ENCODE data around the gene FBLN2. TPM values are rescaled to one million over a fixed set of nuclear protein-coding genes. Genes with fewer than 3 reads are reported as not detected.
"Not testable (repeated sequence)": the region's sequence is repeated elsewhere in the genome, so short reads cannot be mapped to it uniquely, and the experiment has no call there.

FBLN2 gene
- total and polyA plus RNA-seq, 2 donors: 12.2 to 15.3 TPM

DNA sequence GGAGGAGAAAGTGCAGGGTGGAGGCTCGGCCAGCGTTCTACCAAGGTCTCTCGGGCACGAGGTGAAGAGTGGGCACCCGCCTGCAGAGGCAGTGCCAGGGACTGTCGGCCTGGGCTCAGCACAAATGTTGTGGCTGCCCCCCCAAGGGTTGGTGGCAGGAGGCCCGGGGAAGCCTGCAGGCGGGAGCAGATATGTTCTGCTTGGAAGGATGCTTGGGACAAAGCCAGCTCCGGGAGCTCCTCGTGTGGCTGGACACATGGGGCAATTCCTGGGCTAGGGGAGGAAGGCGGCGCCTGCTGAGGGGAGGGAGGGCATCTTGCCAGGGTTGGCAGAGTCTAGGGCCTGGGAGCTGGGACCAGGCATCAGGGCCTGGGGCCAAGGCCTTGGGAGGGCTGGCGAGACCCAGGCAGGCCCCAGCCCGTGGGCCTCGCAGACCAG, 30.4 kb upstream of the FBLN2 start:
- Histone ChIP-seq H3K27me3 (ENCODE audit: control insufficient read depth in 2 of 2, insufficient read depth in 1 of 2, low read length in 1 of 2) (no peaks in the 10 kb centered on the region), H3K27ac (ENCODE audit: low read depth in 1 of 2, low read length in 1 of 2) (no peak overlapping the region), H3K4me1 (ENCODE audit: control insufficient read depth in 2 of 2, insufficient read depth in 2 of 2, low read length in 2 of 2) (no peaks in the 10 kb centered on the region), H3K4me3 (ENCODE audit: low read length in 2 of 2) (no peak overlapping the region), H3K9me3 (ENCODE audit: control insufficient read depth in 2 of 2, insufficient read depth in 1 of 2, low read length in 1 of 2) (peaks cover 0 to 14% of the 10 kb centered on the region in 2 donors), H3K36me3 (ENCODE audit: control insufficient read depth in 2 of 2, insufficient read depth in 2 of 2, low read length in 1 of 2) (no peaks in the 10 kb centered on the region)
- no peak for DNase-seq (ENCODE audit: low read depth in 6 of 9, low spot score in 9 of 9)
- WGBS: 93% methylated on average over 15 of the region's 15 CpGs

DNA sequence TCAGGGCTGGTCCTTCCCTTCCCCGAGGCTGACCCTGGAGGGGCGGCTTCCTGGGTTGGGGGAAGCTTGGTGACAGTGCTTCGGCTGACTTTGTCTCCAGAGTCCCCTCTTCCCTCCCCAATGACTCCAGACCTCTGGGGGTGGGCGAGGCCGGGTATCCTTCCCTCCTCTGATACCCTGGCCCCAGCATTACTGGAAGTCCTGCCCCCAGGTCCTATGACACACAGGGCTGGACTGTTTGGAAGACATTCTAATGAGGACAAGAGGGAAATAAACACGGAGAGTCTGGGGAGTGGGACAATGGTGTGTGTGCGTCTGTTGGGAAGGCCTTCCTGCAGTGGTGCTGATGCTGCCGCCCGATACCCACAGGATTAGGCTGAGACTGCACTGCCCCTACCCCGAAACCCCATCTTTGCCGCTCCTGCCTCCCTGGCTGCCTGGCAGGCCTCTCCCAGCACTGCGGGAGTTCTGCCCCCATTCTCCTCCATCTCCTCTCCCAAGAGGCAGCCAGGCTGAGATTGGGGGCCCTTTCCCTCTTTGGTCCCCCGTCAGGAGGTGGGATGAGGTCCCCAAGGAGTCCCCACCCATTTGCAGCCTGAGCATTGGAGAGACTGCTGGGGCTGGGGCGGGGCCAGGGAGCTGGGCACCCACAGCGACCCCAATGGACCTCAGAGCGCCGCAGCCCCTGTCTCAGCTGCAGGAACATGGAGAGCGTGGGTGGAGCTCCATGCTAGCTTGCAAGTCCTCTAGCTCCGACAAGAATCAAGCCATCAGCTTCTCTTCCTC, 29.7 kb upstream of the FBLN2 start:
- WGBS: 96% methylated on average over 19 of the region's 19 CpGs
- no peak overlapping the region for H3K27ac ChIP-seq (ENCODE audit: low read depth in 1 of 2, low read length in 1 of 2)
- no peaks in the 10 kb centered on the region for H3K4me1 ChIP-seq (ENCODE audit: control insufficient read depth in 2 of 2, insufficient read depth in 2 of 2, low read length in 2 of 2)
- no peak overlapping the region for H3K4me3 ChIP-seq (ENCODE audit: low read length in 2 of 2)
- H3K36me3 ChIP-seq (ENCODE audit: control insufficient read depth in 2 of 2, insufficient read depth in 2 of 2, low read length in 1 of 2): no peaks in the 10 kb centered on the region
- DNase-seq (ENCODE audit: low read depth in 6 of 9, low spot score in 9 of 9): no peak
- H3K27me3 ChIP-seq (ENCODE audit: control insufficient read depth in 2 of 2, insufficient read depth in 1 of 2, low read length in 1 of 2): no peaks in the 10 kb centered on the region
- peaks cover 0 to 17% of the 10 kb centered on the region in 2 donors for H3K9me3 ChIP-seq (ENCODE audit: control insufficient read depth in 2 of 2, insufficient read depth in 1 of 2, low read length in 1 of 2)

DNA sequence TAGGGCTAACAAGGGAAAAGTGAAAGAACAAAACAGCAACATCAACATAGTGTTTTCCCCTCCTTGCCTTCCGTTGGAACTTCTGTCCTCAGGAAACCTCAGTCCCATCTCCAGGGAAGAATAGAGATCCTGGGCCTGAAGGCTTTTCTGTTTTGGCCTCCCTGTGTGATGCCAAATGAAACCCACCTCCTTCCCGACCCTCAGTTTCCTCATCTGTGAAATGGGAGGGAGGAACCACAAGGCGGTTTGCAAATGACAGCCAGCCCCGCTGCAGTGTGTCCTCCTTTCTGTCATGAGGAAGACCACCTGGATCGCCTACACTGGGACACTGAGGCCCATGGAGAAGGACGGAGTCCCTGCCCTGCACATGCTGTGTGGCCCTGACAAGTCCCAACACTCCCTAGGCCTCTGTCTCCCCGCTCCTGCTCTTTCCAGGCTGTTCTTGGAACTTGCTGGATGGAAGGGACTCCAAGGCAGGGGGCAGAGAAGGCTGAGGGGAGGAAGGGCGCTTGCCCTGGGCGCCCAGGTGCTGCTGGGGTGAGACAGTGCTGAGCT, 28.5 kb upstream of the FBLN2 start:
- no peak overlapping the region for H3K27ac ChIP-seq (ENCODE audit: low read depth in 1 of 2, low read length in 1 of 2)
- H3K4me1 ChIP-seq (ENCODE audit: control insufficient read depth in 2 of 2, insufficient read depth in 2 of 2, low read length in 2 of 2): peaks cover 0 to 2% of the 10 kb centered on the region in 2 donors
- H3K27me3 ChIP-seq (ENCODE audit: control insufficient read depth in 2 of 2, insufficient read depth in 1 of 2, low read length in 1 of 2): no peaks in the 10 kb centered on the region
- DNase-seq (ENCODE audit: low read depth in 6 of 9, low spot score in 9 of 9): no peak
- peaks cover 0 to 17% of the 10 kb centered on the region in 2 donors for H3K9me3 ChIP-seq (ENCODE audit: control insufficient read depth in 2 of 2, insufficient read depth in 1 of 2, low read length in 1 of 2)
- H3K4me3 ChIP-seq (ENCODE audit: low read length in 2 of 2): no peak overlapping the region
- no peaks in the 10 kb centered on the region for H3K36me3 ChIP-seq (ENCODE audit: control insufficient read depth in 2 of 2, insufficient read depth in 2 of 2, low read length in 1 of 2)
- WGBS: 96% methylated on average over 9 of the region's 9 CpGs

DNA sequence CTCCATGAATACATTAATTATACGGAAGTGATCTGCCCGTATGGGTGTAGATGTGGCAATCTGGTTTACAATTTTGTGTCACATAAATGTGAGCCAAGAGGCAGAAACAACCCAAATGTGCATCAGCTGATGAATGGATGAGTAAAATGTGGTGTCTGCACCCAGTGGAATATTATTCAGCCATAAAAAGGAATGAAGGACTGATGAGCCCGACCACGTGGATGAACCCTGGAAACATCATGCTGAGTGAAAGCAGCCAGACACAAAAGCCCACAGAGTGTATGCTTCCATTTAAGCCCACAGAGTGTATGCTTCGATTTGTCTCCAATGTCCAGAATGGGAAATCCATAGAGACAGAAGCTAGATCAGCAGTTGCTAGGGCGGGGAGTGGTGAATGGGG, 27.6 kb upstream of the FBLN2 start:
- no peak for DNase-seq (ENCODE audit: low read depth in 6 of 9, low spot score in 9 of 9)
- Histone ChIP-seq H3K4me3 (ENCODE audit: low read length in 2 of 2) (no peak overlapping the region), H3K36me3 (ENCODE audit: control insufficient read depth in 2 of 2, insufficient read depth in 2 of 2, low read length in 1 of 2) (no peaks in the 10 kb centered on the region), H3K27me3 (ENCODE audit: control insufficient read depth in 2 of 2, insufficient read depth in 1 of 2, low read length in 1 of 2) (no peaks in the 10 kb centered on the region), H3K27ac (ENCODE audit: low read depth in 1 of 2, low read length in 1 of 2) (no peak overlapping the region), H3K4me1 (ENCODE audit: control insufficient read depth in 2 of 2, insufficient read depth in 2 of 2, low read length in 2 of 2) (peaks cover 0 to 2% of the 10 kb centered on the region in 2 donors), H3K9me3 (ENCODE audit: control insufficient read depth in 2 of 2, insufficient read depth in 1 of 2, low read length in 1 of 2) (peaks cover 0 to 17% of the 10 kb centered on the region in 2 donors)
- whole genome bisulfite sequencing: 65% methylated on average over 6 of the region's 6 CpGs

DNA sequence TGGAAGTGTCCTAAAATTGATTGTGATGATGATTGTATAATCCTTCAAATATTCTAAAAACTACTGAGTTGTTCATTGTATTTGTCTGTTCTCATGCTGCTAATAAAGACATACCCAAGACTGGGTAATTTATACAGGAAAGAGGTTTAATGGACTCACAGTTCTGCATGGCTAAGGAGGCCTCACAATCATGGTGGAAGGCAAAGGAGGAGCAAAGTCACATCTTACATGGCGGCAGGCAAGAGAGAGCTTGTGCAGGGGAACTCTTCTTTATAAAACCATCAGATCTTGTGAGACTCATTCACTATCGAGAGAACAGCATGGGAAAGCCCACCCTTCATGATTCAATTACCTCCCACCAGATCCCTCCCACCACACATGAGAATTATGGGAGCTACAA, 27.2 kb upstream of the FBLN2 start:
- H3K27me3 ChIP-seq (ENCODE audit: control insufficient read depth in 2 of 2, insufficient read depth in 1 of 2, low read length in 1 of 2); H3K4me1 ChIP-seq (ENCODE audit: control insufficient read depth in 2 of 2, insufficient read depth in 2 of 2, low read length in 2 of 2); H3K36me3 ChIP-seq (ENCODE audit: control insufficient read depth in 2 of 2, insufficient read depth in 2 of 2, low read length in 1 of 2); H3K4me3 ChIP-seq (ENCODE audit: low read length in 2 of 2); DNase-seq (ENCODE audit: low read depth in 6 of 9, low spot score in 9 of 9); H3K27ac ChIP-seq (ENCODE audit: low read depth in 1 of 2, low read length in 1 of 2): not testable (repeated sequence)
- peaks cover 0 to 17% of the 10 kb centered on the region in 2 donors for H3K9me3 ChIP-seq (ENCODE audit: control insufficient read depth in 2 of 2, insufficient read depth in 1 of 2, low read length in 1 of 2)
- WGBS: over 99% methylated on average over 2 of the region's 2 CpGs

GRCh38 chr3:13522236-13522635, 26.7 kb upstream of the FBLN2 start:
- Histone ChIP-seq H3K4me3 (ENCODE audit: low read length in 2 of 2) (no peak overlapping the region), H3K9me3 (ENCODE audit: control insufficient read depth in 2 of 2, insufficient read depth in 1 of 2, low read length in 1 of 2) (peaks cover 0 to 17% of the 10 kb centered on the region in 2 donors), H3K4me1 (ENCODE audit: control insufficient read depth in 2 of 2, insufficient read depth in 2 of 2, low read length in 2 of 2) (peaks cover 0 to 2% of the 10 kb centered on the region in 2 donors), H3K27ac (ENCODE audit: low read depth in 1 of 2, low read length in 1 of 2) (no peak overlapping the region), H3K27me3 (ENCODE audit: control insufficient read depth in 2 of 2, insufficient read depth in 1 of 2, low read length in 1 of 2) (no peaks in the 10 kb centered on the region), H3K36me3 (ENCODE audit: control insufficient read depth in 2 of 2, insufficient read depth in 2 of 2, low read length in 1 of 2) (no peaks in the 10 kb centered on the region)
- DNase-seq (ENCODE audit: low read depth in 6 of 9, low spot score in 9 of 9): no peak
- 97% methylated on average over 5 of the region's 5 CpGs for WGBS

DNA sequence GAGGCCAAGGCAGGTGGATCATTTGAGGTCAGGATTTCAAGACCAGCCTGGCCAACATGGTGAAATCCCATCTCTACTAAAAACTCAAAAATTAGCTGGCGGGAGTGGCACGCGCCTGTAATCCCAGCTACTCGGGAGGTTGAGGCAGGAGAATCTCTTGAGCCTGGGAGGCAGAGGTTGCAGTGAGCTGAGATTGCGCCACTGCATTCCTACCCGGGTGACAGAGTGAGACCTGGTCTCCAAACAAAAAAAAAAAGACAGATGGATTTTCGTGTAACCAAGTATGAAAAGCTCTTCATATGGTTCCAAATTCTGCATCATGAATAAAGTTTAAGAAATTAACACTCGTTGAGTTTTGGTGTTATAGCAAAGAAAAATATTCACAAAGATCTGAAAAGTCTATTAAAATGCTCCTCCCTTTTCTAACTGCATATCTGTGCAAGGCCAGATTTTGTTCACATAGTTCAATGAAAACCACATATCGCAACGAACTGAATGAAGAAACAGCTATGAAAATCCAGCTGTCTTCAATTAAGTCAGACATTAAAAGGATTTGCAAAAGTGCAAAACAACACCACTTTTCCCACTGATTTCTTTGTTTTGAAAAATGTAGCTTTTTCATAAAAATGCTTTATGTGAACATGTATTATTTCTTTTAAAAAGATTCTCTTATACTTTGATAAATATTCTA, 23.8 kb upstream of the FBLN2 start:
- no peak overlapping the region for H3K4me3 ChIP-seq (ENCODE audit: low read length in 2 of 2)

GRCh38 chr3:13525827-13526625, 22.9 kb upstream of the FBLN2 start:
- no peaks in the 10 kb centered on the region for H3K27me3 ChIP-seq (ENCODE audit: control insufficient read depth in 2 of 2, insufficient read depth in 1 of 2, low read length in 1 of 2)
- H3K4me3 ChIP-seq (ENCODE audit: low read length in 2 of 2): no peak overlapping the region
- no peaks in the 10 kb centered on the region for H3K36me3 ChIP-seq (ENCODE audit: control insufficient read depth in 2 of 2, insufficient read depth in 2 of 2, low read length in 1 of 2)
- H3K27ac ChIP-seq (ENCODE audit: low read depth in 1 of 2, low read length in 1 of 2): no peak overlapping the region
- peaks cover 0 to 8% of the 10 kb centered on the region in 2 donors for H3K4me1 ChIP-seq (ENCODE audit: control insufficient read depth in 2 of 2, insufficient read depth in 2 of 2, low read length in 2 of 2)
- H3K9me3 ChIP-seq (ENCODE audit: control insufficient read depth in 2 of 2, insufficient read depth in 1 of 2, low read length in 1 of 2): peaks cover 0 to 17% of the 10 kb centered on the region in 2 donors
- DNase-seq (ENCODE audit: low read depth in 6 of 9, low spot score in 9 of 9): no peak
- WGBS: 91% methylated on average over 20 of the region's 20 CpGs

More for the DNA sequence above, 23.8 kb upstream of the FBLN2 start:
- Histone ChIP-seq H3K27ac (ENCODE audit: low read depth in 1 of 2, low read length in 1 of 2) (no peak overlapping the region), H3K4me1 (ENCODE audit: control insufficient read depth in 2 of 2, insufficient read depth in 2 of 2, low read length in 2 of 2) (peaks cover 0 to 8% of the 10 kb centered on the region in 2 donors), H3K9me3 (ENCODE audit: control insufficient read depth in 2 of 2, insufficient read depth in 1 of 2, low read length in 1 of 2) (peaks cover 0 to 17% of the 10 kb centered on the region in 2 donors), H3K36me3 (ENCODE audit: control insufficient read depth in 2 of 2, insufficient read depth in 2 of 2, low read length in 1 of 2) (no peaks in the 10 kb centered on the region), H3K27me3 (ENCODE audit: control insufficient read depth in 2 of 2, insufficient read depth in 1 of 2, low read length in 1 of 2) (no peaks in the 10 kb centered on the region)
- WGBS: 77% methylated on average over 10 of the region's 10 CpGs
- no peak for DNase-seq (ENCODE audit: low read depth in 6 of 9, low spot score in 9 of 9)
